Left ventricle myocardium inferior (tissue), 1 donor: ENCODE data around the gene CTPS1. TPM values are rescaled to one million over a fixed set of nuclear protein-coding genes. Genes with fewer than 3 reads are reported as not detected.

ENCODE experiments used
- DNase-seq: peaks from one replicate; pipeline ENCODE4 v3.0.0-alpha.2; 2020
- H3K27ac ChIP-seq: fragments of 200-600 bp; replicated peaks from 2 replicates; pipeline ENCODE4 v1.8.0; 2021
- H3K27me3 ChIP-seq: fragments of 200-600 bp; 2 replicates; pipeline ENCODE4 v1.8.0; 2021; ENCODE audit warnings: low read depth
- H3K36me3 ChIP-seq: fragments of 200-600 bp; 2 replicates; pipeline ENCODE4 v1.8.0; 2021
- H3K4me1 ChIP-seq: fragments of 200-600 bp; 2 replicates; pipeline ENCODE4 v1.8.0; 2021
- H3K4me3 ChIP-seq: fragments of 200-600 bp; 2 replicates; pipeline ENCODE4 v1.8.0; 2021; ENCODE audit warnings: mild to moderate bottlenecking, moderate library complexity
- H3K9me3 ChIP-seq: fragments of 200-600 bp; replicated peaks from 2 replicates; pipeline ENCODE4 v1.8.0; 2021
- CTCF ChIP-seq: fragments of 200-600 bp; IDR thresholded peaks from 2 replicates; pipeline ENCODE4 v1.8.0; 2021; ENCODE audit warnings: antibody characterized with exemption, mild to moderate bottlenecking, borderline replicate concordance
- intact Hi-C: fragments of 100-400 bp; cut with micrococcal nuclease; formaldehyde crosslinking; loops from one replicate; pipeline ENCODE4 v1.11.0; 2022
- total RNA-seq: library from RNA; stranded (reverse); fragmentation: NEBNext Ultra II Directional; extraction: Animal tissue kit (Norgen Biotek cat#: 25700); gene quantifications from one replicate; pipeline ENCODE4 v1.2.1, GENCODE V29; 2021
- donor health status: DM: no; HTN: yes; CAD: no; lungs with severe emphysema.

Gene CTPS1
- total RNA-seq, 1 donor from 2014 or later: 7.1 TPM

- intact Hi-C loops: no loop called here
- no peak for DNase-seq
- H3K4me1 ChIP-seq: peaks cover 28% of the 10 kb centered on the region
- no peaks in the 10 kb centered on the region for H3K9me3 ChIP-seq
- no peak overlapping the region for H3K27ac ChIP-seq
- no peak overlapping the region for H3K4me3 ChIP-seq
- H3K36me3 ChIP-seq: no peaks in the 10 kb centered on the region
- TF ChIP-seq CTCF: no peak
- H3K27me3 ChIP-seq: no peaks in the 10 kb centered on the region
Observed at GRCh38 chr1:40976952-40977690, 2.4 kb upstream of the CTPS1 start.

DNA sequence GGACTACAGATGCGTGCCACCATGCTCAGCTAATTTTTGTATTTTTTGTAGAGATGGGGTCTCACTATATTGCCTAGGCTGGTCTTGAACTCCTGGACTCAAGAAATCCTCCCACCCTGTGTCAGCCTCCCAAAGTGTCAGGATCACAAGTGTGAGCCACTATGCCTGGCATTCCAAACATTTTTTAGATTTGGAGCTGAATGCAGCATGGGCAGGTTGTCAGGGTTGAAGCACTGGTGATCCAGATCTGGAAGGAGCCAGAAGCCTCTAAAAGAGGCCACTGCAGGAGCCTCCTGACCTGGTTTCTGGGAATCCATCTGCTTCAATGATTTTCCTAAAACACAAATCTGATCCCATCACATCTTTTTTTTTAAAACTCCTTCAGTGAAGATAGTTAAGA is 1.8 kb upstream of the CTPS1 start:
- no peak for DNase-seq
- Histone ChIP-seq H3K27me3 (no peaks in the 10 kb centered on the region), H3K27ac (no peak overlapping the region), H3K36me3 (no peaks in the 10 kb centered on the region), H3K9me3 (no peaks in the 10 kb centered on the region), H3K4me1 (peaks cover 29% of the 10 kb centered on the region), H3K4me3 (no peak overlapping the region)
- intact Hi-C loops: no loop called here
- no peak for TF ChIP-seq CTCF

DNA sequence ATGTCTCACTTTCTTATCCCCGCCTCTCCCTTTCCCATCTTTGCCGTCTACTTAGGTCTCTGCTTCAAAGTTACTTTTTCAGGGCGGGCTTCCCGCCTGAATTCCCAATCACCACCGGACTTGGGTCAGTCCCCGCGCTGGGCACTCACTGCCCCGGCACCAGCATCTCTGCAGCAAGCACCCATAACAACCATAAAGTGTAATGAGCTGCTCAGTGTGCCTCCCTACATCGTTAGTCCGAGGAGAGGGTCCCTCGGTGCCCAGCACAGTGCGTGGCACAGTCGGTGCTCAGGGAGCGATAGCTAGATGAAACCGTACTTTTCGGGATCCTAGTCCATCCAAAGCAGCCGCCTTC is 633 bp upstream of the CTPS1 start:
- TF ChIP-seq CTCF: no peak
- peaks cover 29% of the 10 kb centered on the region for H3K4me1 ChIP-seq
- H3K27ac ChIP-seq: peak overlapping the region; percentile 98
- intact Hi-C loops: no loop called here
- peak overlapping the region; percentile 79 for H3K4me3 ChIP-seq
- H3K36me3 ChIP-seq: peaks cover 5% of the 10 kb centered on the region
- no peak for DNase-seq
- H3K9me3 ChIP-seq: no peaks in the 10 kb centered on the region
- H3K27me3 ChIP-seq: no peaks in the 10 kb centered on the region

DNA sequence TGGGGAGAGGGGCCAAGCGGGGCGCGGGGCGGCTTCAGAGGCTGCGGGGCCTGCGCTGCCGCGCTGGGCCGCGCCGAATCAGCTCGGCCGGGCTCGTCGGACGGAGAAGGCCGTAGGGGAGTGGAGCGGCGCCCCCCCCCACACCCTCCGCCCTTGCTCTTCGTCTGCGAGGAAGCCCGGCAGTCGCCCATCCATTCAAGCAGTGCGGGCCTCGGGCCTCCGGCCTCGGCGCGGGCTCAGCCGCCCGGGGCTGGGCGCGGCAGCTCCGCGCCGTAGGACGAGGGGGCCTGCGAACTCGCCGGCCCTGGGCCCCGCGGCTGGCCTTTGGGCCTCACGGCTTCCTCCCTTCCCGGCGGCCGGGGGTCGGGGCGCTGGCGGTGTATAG is 564 bp downstream of the CTPS1 start:
- TF ChIP-seq CTCF: no peak
- intact Hi-C loops: no loop called here
- no peak for DNase-seq
- peak overlapping the region; percentile 79 for H3K4me3 ChIP-seq
- peak overlapping the region; percentile 98 for H3K27ac ChIP-seq
- peaks cover 17% of the 10 kb centered on the region for H3K36me3 ChIP-seq
- H3K27me3 ChIP-seq: no peaks in the 10 kb centered on the region
- no peaks in the 10 kb centered on the region for H3K9me3 ChIP-seq
- peaks cover 31% of the 10 kb centered on the region for H3K4me1 ChIP-seq

- Histone ChIP-seq H3K27me3 (no peaks in the 10 kb centered on the region), H3K4me3 (peak overlapping the region; percentile 79), H3K4me1 (peaks cover 36% of the 10 kb centered on the region), H3K27ac (peak overlapping the region; percentile 98), H3K36me3 (peaks cover 21% of the 10 kb centered on the region), H3K9me3 (no peaks in the 10 kb centered on the region)
- intact Hi-C loops: no loop called here
- DNase-seq: peak; percentile 25
- no peak for TF ChIP-seq CTCF
Observed at GRCh38 chr1:40980453-40981121, 1.1 kb downstream of the CTPS1 start.
